DOHH2 (cell line): ENCODE results near the gene ZBTB8A.

Experiments
- H3F3A ChIP-seq: fragments of 200-600 bp; sonication (generic), shearing (Covaris generic); 2 replicates; pipeline ENCODE4 v1.6.0; 2016; ENCODE audit warnings: antibody characterized with exemption, mild to moderate bottlenecking; ENCODE audit not compliant: control insufficient read depth, insufficient read depth
- H3K27ac ChIP-seq: fragments of 200-600 bp; sonication (generic); 2 replicates; pipeline ENCODE4 v1.5.1; 2014; ENCODE audit warnings: low read depth, mild to moderate bottlenecking, low read length, moderate library complexity
- H3K27me3 ChIP-seq: fragments of 200-600 bp; sonication (generic); 2 replicates; pipeline ENCODE4 v1.6.1; 2014; ENCODE audit warnings: mild to moderate bottlenecking, low read length, mixed read lengths; ENCODE audit not compliant: control insufficient read depth
- H3K36me3 ChIP-seq: fragments of 200-600 bp; sonication (generic); 2 replicates; pipeline ENCODE4 v1.6.1; 2014; ENCODE audit warnings: mild to moderate bottlenecking, low read length, moderate library complexity, mixed read lengths; ENCODE audit not compliant: control insufficient read depth
- H3K4me1 ChIP-seq: fragments of 200-600 bp; sonication (generic); 2 replicates; pipeline ENCODE4 v1.6.1; 2014; ENCODE audit warnings: mild to moderate bottlenecking, low read length, mixed read lengths; ENCODE audit not compliant: control insufficient read depth
- H3K4me2 ChIP-seq: fragments of 200-600 bp; sonication (generic); 2 replicates; pipeline ENCODE4 v1.6.0; 2014; ENCODE audit warnings: mild to moderate bottlenecking, low read length, moderate library complexity
- H3K4me3 ChIP-seq: fragments of 200-600 bp; sonication (generic); 2 replicates; pipeline ENCODE4 v1.5.1; 2014; ENCODE audit warnings: mild to moderate bottlenecking, low read length, mixed read lengths
- H3K79me2 ChIP-seq: fragments of 200-600 bp; sonication (generic); 2 replicates; pipeline ENCODE4 v1.6.1; 2014; ENCODE audit warnings: mild to moderate bottlenecking, low read length, mixed read lengths; ENCODE audit not compliant: control insufficient read depth
- H3K9me2 ChIP-seq: fragments of 200-600 bp; sonication (generic); replicated peaks from 2 replicates; pipeline ENCODE4 v1.6.1; 2014; ENCODE audit warnings: mild to moderate bottlenecking, low read length, mixed read lengths; ENCODE audit not compliant: control insufficient read depth
- H3K9me3 ChIP-seq: fragments of 200-600 bp; sonication (generic); 2 replicates; pipeline ENCODE4 v1.6.1; 2014; ENCODE audit warnings: antibody characterized with exemption, low read length, mixed read lengths; ENCODE audit not compliant: control insufficient read depth, insufficient read depth
- H4K20me1 ChIP-seq: fragments of 200-600 bp; sonication (generic); 2 replicates; pipeline ENCODE4 v1.6.0; 2014; ENCODE audit warnings: low read depth, mild to moderate bottlenecking, antibody characterized with exemption, low read length, moderate library complexity; ENCODE audit not compliant: control insufficient read depth, insufficient read depth
- EZH2phosphoT487 ChIP-seq: fragments of 200-600 bp; sonication (generic); IDR thresholded peaks from 2 replicates; pipeline ENCODE4 v1.6.1; 2017; ENCODE audit warnings: borderline replicate concordance, mild to moderate bottlenecking, antibody characterized with exemption, low read length, moderate library complexity, mixed read lengths
- TF ChIP-seq, protein P1 (sequence below): fragments of 200-600 bp; sonication (generic); IDR thresholded peaks from one replicate; pipeline ENCODE4 v1.5.1; 2014; ENCODE audit warnings: antibody characterized with exemption, mild to moderate bottlenecking, low read depth, low read length; ENCODE audit not compliant: poor library complexity, severe bottlenecking

ZBTB8A gene

DNA sequence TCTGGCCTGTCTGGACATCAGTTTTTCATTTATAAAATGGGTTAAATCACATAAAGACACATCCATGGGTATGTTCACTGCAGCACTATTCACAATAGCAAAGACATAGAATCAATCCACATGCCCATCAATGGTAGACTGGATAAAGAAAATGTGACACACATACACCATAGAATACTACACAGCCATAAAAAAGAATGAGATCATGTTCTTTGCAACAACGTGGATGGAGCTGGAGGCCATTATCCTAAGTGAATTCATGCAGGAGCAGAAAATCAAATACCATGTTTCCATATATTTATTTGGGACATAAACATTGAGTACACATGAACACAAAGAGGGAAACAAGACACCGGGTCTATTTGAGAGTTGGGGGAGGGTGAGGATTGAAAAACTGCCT is 83.0 kb downstream of the ZBTB8A start:
- Histone ChIP-seq H3K27ac (no peak overlapping the region), H3K4me3 (no peak overlapping the region), H3K27me3 (no peaks in the 10 kb centered on the region), H3F3A (peaks cover 6% of the 10 kb centered on the region; the same call in 1 of the 2 replicates), H3K4me1 (no peaks in the 10 kb centered on the region; the same call in 1 of the 2 replicates), H4K20me1 (no peaks in the 10 kb centered on the region), H3K4me2 (no peak overlapping the region), H3K79me2 (peaks cover 3% of the 10 kb centered on the region; the same call in 1 of the 2 replicates), H3K36me3 (peaks cover 66% of the 10 kb centered on the region), H3K9me2 (no peaks in the 10 kb centered on the region), H3K9me3 (no peaks in the 10 kb centered on the region)
- TF ChIP-seq EZH2phosphoT487, result no peak
- TF ChIP-seq, protein P1, sequence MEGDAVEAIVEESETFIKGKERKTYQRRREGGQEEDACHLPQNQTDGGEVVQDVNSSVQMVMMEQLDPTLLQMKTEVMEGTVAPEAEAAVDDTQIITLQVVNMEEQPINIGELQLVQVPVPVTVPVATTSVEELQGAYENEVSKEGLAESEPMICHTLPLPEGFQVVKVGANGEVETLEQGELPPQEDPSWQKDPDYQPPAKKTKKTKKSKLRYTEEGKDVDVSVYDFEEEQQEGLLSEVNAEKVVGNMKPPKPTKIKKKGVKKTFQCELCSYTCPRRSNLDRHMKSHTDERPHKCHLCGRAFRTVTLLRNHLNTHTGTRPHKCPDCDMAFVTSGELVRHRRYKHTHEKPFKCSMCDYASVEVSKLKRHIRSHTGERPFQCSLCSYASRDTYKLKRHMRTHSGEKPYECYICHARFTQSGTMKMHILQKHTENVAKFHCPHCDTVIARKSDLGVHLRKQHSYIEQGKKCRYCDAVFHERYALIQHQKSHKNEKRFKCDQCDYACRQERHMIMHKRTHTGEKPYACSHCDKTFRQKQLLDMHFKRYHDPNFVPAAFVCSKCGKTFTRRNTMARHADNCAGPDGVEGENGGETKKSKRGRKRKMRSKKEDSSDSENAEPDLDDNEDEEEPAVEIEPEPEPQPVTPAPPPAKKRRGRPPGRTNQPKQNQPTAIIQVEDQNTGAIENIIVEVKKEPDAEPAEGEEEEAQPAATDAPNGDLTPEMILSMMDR, result no peak

DNA sequence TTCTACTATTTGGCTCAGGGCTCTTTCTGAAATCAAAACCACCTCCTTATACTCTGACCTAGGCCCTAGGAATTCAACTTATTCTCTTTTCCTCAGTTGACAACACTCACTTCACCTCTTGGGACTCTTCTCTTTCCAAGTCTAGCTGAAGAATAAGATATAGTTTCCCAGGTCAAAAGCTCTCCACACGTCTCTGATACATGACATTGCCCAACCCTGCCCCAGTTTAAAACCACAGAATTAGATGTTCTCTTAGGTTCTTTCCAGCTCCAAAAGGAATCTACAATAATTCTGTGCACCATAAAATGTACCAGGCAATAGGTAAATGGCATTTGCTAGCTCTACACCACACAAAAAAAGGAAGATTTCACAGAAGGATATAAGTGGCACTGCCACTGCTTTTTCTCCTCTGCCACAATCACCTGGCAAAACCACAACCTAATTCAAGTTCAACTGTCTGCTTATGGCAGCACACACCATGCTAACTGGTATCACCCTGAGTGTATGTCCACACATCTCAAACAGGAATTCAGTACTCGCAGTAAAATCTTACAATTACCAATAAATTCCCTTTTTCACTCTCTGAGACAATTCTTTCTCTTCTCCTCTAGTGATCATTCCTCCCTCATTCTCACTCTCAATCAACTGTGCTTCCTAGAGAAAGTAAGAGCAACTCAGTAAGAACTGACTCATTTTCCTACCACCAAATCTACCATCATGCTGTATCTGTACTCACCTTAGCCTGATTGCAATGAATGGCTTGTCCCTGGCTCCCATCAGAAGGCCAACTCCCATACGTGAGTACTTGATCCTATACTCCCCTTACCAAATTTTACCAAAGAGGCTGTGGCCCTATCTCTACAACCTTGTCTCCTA is 83.8 kb downstream of the ZBTB8A start:
- H3F3A ChIP-seq, result peaks cover 6% of the 10 kb centered on the region; the same call in 1 of the 2 replicates
- H3K4me3 ChIP-seq, result no peak overlapping the region
- H3K27me3 ChIP-seq, result no peaks in the 10 kb centered on the region
- TF ChIP-seq, protein P1, result no peak
- no peak for TF ChIP-seq EZH2phosphoT487
- H3K27ac ChIP-seq, result no peak overlapping the region
- no peak overlapping the region for H3K4me2 ChIP-seq
- no peaks in the 10 kb centered on the region for H4K20me1 ChIP-seq
- H3K9me2 ChIP-seq, result no peaks in the 10 kb centered on the region
- H3K36me3 ChIP-seq, result peaks cover 74% of the 10 kb centered on the region
- H3K4me1 ChIP-seq, result peaks cover 8% of the 10 kb centered on the region
- peaks cover 3% of the 10 kb centered on the region; the same call in 1 of the 2 replicates for H3K79me2 ChIP-seq
- no peaks in the 10 kb centered on the region for H3K9me3 ChIP-seq

- no peak for TF ChIP-seq EZH2phosphoT487
- TF ChIP-seq, protein P1, result no peak
- H3K4me2 ChIP-seq, result no peak overlapping the region
Measured at GRCh38 chr1:32623775-32624174, 84.5 kb downstream of the ZBTB8A start.

More at GRCh38 chr1:32623775-32624174, 84.5 kb downstream of the ZBTB8A start:
- Histone ChIP-seq H3K36me3 (peaks cover 80% of the 10 kb centered on the region), H3K4me1 (peaks cover 8% of the 10 kb centered on the region), H3F3A (peaks cover 6% of the 10 kb centered on the region; the same call in 1 of the 2 replicates), H4K20me1 (no peaks in the 10 kb centered on the region), H3K27ac (no peak overlapping the region), H3K4me3 (no peak overlapping the region), H3K9me3 (no peaks in the 10 kb centered on the region), H3K79me2 (peaks cover 3% of the 10 kb centered on the region; the same call in 1 of the 2 replicates), H3K9me2 (no peaks in the 10 kb centered on the region), H3K27me3 (no peaks in the 10 kb centered on the region)
